Inflammatory macrophage treated with lipopolysaccharide for 1 hour (primary cell): ENCODE measurements around the gene DAZAP1.
"Not testable (repeated sequence)": the region's sequence is repeated elsewhere in the genome, so short reads cannot be mapped to it uniquely, and the experiment has no call there.

Experiments
- DNase-seq, 2 donors: peaks; one replicate each; pipeline ENCODE4 v3.0.0-alpha.2; 2020 to 2022

Gene DAZAP1

DNA sequence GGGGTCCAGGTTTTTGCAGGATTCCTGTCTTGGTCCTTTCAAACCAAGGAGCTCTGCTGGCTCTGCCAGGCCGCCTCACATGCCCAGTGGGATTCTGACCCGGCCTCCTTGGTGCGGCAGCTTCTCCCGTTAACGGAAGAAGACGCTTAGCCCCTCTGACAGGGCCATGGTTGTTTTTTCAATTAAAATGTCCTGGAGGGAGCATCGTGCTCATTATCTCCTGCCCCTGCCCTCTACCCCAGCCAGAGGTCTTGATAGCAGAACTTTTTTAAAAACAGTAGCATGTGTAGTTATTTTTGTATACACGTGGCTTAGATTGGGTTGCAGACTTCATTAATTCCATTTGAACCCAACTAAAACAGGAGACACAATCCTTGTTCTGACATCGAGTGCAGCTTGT lies 19.4 kb downstream of the DAZAP1 start:
- no peak for DNase-seq

DNA sequence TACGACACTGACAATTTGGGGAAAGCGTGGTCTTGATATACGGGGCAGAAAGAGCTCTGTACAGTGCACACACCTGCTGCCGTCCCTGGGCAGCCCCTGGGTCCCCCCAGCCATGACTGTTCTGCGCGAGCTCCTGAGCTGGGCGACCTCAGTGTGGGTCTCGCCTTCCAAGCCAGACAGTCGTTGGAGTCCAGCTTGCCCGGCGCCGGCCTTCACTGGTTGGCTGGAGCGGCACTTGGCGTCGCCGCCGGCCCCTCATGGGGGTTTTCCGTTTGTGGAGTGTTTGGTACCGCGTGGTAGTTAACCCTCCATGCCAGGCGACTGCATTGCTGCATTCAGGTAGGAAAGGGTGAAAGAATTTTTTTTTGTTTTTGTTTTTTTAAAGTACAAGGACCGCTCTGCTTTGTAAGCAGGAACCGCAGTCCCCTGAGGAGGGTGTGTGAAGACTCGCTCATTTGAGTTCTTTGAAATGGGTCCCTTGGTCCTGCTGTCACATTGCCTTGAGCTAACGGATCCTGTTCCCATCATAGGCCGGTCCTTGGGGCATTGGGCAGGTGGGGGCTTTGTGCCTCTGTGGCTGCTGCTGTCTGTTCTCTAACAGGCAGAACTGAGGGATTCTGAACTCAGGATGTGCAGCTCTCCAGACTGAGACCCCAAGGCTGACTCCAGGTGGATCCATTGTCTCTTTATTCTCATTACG lies 20.0 kb downstream of the DAZAP1 start:
- DNase-seq = no peak

DNA sequence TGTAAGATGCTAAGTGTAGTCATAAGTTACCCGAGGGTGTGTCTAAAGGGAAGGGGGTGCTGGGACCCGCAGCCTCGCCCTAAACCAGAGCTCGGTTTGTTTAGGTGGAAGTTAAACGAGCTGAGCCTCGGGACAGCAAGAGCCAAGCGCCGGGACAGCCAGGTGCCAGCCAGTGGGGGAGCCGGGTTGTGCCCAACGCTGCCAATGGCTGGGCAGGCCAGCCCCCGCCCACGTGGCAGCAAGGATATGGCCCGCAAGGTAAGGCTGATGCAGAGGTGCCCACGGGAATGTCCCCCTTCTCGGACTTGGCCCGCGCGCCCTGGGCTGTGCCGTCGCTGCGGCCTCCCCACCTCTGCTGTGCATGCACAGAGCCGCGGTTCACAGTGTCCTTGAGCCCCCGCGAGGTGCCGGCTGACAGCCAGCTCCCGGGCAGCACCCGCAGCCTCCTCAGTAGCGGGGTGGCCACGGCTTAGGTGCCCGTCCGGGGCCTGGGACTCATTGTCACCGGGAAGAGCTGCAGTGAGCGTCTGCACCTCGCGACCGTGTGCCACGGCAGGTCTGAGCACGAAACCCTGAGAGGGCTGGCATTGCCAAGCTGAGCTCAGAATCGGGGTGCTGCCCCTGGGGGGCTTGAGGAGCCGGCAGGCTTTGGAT lies 21.5 kb downstream of the DAZAP1 start:
- DNase-seq = no peak

DNA sequence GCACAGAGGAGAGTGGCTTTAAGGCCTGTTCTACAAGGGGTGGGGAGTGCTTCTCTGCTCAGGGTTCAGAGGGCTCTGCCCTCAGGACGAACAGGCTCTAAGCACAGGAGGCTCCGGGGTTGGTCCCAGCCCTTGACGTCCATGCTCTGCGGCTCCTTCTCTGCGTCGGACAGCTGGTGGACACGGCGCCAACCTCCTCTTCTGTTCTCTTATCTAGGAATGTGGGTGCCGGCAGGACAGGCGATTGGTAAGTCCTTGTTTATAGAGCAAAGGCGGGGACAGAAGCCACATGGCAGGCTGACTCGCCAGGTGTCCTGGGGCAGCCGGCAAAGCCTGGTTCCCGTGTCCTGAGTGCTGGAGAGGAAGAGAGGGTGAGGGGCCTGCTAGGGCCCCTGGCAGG lies 22.4 kb downstream of the DAZAP1 start:
- DNase-seq = no peak

DNA sequence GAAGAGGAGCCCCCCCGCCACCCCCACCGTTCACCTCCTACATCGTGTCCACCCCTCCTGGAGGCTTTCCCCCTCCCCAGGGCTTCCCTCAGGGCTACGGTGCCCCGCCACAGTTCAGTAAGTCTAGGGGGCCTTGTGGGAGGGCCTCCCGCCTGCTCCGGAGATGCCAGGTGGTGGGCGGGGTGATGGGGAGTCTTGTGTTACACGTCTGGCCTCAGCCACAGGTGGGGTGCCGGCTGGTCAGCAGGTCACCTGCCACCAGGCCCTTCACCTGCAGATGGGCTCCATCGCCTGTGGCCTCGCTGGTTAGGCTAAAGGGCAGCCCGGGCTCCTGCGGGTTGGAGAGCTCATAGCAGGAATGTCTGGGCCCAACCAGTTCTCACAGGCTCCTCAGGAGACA lies 22.9 kb downstream of the DAZAP1 start:
- DNase-seq = no peak

DNA sequence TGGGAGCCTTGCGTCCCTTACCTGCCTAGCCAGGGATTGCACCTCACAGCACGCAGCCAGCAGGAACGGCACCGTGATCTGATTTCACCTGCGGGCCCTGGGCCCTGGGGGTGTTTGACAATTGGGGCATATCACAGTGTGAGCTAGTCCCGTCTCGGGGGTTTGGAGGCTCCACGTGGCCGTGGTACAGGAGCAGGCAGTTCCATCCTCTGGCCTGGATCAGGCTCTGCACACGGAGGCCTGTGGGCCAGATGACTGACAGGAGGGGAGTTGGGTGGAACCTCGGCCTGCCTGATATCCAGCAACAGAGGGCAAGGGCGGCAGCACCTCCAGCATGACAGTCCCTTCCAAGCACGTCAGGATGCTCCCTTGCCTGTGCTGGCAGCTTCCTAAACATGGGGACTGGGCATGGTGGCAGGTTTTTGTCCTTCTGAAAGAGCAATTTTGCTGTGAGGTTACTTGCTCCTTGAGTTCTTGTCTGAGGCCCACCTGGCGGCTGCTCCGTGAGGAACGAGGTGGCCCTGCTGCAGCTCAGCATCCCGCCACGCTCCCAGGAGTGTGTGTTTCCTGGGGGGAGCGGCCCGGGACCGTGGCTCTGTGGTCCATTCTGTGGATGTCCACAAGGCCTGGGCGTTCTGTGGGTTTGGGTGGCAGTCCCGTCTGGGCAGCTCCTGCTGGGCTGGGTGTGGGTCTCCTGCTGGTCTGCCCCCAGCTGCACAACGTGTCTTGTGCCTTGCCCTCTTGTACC lies 24.5 kb downstream of the DAZAP1 start:
- no peak for DNase-seq

DNA sequence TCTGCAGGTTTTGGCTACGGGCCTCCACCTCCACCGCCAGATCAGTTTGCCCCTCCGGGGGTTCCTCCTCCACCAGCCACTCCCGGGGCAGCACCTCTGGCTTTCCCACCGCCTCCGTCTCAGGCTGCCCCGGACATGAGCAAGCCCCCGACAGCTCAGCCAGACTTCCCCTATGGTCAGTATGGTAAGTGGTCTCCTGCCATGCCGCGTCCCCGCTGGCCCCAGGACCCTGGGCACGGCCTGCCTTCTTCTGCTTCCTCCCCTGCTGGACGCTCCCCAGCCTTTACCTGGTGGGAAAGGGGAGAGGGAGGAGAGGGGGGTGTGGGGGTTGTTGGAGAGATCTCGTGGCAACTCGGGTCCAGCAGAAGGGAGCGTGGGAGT lies 25.1 kb downstream of the DAZAP1 start:
- no peak for DNase-seq

DNA sequence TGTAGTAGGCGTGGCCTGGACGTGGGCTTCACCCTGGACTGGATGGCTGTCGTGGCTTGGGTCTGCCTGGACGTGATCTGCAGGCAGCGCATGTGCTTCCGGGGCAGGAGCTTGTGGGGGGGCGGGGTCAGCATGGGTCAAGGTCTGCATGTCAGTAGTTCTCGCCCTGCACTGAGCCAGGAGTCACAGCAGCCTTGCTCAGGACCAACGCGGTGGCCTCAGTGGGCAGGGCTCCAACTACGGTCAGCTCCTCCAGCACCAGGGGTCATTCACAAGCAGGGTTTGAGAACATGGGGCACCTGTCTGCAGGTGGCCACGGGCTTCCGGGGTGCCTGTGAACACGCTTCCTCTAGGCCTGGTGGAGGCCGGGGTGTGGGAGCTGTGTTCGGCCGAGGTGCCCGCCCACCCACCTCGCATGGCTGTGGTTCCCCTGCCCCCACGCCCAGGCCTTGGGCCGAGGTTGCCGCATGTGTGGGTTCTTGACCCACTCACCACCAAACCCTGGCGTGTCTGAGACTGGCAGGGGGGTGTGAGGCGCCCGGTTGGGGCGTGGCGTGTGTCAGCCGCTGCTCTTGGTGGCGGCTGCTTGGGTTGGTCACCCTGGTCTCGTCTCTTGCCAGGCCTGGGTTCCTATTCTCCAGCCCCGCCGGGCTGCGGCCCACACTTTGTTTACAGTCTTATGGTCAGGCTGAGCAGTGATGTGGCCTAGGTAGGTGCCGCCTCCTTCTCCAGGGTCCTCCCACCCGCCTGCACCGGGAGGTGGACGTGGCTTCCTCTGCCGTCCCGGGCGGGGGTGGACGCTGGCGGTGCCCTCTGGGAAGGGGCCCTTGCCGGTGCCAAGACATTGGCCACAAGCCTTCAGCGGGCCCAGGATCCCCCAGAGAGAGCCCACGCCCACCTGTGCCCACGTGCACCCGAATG lies 26.0 kb downstream of the DAZAP1 start:
- no peak for DNase-seq

DNA sequence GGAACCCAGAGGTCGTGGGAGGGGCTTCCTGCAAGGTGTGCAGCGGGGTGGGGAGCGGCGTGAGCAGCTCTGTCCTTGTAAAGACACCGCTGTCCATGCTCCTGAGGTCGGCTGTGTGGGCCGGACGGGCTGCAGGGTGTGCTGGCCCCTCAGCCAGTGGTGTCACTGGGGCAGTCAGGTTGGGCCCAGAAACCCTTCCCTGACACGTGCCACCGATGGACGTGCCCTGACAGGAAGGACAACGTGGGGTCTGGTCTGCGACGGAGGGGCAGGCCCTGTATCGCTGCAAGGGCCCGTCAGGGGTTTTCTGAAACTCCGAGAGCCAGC lies 26.6 kb downstream of the DAZAP1 start:
- DNase-seq = no peak

DNA sequence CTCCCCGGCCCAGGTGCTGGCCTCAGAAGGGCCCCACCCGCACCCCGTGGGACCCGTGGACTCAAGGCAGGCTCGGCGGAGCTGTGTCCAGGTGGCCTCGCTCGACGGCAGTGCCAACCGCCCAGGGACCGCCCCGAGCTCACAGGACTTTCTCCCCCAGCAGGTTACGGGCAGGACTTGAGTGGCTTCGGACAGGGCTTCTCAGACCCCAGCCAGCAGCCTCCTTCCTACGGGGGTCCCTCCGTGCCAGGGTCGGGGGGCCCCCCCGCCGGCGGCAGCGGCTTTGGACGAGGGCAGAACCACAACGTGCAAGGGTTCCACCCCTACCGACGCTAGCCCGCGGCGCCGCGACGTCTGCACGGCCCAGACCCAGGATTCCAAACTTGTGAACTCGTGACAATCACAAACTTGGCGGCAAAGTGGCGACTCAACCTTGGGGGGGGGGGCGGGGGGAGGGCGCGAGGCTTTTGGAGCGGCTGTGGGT lies 27.2 kb downstream of the DAZAP1 start:
- no peak for DNase-seq

DNA sequence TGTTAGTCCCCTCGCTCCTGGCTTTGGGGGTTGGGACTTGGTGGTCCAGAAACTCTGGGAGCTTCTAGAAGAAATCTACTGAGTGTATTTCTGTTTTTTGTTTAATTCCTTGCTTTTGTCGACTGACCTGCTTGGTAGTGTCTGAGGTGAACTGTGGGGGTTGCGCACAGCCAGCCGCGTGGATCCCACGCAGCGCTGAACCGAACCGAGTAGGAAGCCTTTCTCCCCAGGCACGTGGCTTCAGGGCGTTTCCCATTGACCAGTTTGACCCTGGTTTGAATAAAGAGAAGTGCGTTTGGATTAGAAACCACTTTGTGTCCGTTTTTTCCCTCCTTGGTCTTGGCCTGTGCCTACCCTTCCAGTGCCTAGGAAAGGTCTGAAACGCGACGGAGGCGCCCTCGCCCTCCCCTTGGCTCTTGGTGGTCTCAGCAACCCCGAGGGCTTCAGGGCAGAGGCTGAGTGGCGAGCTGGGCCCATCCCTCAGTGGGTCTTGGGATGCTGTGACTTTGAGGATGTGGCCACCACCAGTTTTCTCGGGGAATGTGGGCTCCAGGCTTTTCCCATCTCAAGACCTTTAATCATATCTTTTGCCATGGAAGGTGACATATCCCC lies 28.1 kb downstream of the DAZAP1 start:
- peak; percentile 13 to 22 for DNase-seq

DNA sequence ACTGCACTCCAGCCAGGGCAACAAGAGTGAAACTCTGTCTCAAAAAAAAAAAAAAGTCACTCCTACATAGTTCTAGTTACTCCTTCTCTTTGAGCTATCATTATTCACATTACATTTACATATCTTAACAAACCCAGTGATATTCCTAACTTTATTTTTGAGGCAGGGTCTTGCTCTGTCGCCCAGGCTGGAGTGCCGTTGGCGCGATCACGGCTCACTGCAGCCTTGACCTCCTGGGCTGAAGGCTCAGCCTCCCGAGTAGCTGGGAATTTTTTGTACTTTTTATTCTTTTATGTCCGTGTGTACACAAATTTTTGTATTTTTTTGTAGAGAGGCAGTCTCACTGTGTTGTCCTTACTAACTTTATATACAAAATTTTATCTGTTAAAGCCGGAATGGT lies 30.2 kb downstream of the DAZAP1 start:
- DNase-seq = no peak

DNA sequence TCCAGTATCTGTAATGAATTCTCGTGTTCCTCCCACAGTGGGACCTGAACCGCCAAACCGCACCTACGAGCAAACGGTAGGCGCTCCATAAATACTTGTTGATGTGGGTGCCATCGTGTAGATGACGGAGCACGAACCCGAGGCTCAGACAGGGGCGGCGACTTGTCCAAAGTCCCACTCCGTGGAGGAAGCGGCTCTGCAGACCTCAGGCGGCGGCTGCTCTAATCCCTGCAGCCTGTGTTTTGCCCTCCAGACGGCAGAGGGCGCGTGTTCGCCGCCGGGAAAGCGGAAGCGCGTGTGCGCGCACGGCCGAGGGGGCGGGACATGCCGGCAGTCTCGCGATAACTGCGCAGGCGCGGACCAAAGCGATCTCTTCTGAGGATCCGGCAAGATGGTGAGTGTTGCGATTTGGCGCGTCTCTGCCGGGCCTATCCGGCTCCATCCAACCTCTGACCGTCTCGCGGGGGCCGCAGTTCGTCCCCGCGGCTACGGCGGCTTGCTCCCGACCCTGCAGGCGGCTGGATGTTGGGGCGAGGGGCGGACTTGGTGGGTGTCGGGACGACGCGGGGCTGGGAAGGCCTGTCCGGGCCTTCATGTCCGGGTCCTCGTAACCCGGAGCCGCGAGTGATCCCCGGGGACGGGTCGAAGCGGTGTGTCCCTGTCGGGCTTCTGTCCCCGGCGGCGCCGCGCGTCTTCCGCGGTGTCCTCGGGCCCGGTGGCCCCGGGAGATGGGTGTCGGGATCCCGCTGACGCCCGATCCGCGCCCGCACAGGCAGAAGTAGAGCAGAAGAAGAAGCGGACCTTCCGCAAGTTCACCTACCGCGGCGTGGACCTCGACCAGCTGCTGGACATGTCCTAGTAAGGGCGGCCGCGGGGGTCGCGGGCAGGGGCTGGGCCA lies 30.9 kb downstream of the DAZAP1 start, which contains the start of gene RPS15:
RPS15 (plus strand) TSS at position 362 of the 898 bp plus-strand sequence; CDS start at position 392, 30 bp downstream.
- DNase-seq = peak; percentile 89 to 97

DNA sequence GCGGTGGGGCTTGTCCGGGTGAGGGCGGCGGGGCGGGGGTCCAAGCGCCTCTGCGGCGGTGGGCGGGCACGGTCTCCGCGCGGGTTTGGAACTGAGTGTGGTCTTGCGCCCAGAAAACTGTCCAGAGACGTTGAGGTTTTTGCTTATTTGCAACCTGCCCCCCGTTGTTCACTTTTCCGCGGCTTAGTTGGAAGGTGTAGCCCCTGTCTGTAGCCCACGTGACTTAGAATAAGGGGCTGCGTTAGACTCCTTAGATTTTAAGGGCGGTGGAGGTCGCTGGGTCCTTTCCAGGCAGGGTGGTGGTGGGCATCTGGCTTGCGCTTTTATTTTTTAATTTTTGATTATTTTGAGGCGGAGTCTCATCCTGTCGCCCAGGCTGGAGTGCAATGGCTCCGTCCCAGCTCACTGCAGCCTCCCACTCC lies 31.6 kb downstream of the DAZAP1 start:
- no peak for DNase-seq

DNA sequence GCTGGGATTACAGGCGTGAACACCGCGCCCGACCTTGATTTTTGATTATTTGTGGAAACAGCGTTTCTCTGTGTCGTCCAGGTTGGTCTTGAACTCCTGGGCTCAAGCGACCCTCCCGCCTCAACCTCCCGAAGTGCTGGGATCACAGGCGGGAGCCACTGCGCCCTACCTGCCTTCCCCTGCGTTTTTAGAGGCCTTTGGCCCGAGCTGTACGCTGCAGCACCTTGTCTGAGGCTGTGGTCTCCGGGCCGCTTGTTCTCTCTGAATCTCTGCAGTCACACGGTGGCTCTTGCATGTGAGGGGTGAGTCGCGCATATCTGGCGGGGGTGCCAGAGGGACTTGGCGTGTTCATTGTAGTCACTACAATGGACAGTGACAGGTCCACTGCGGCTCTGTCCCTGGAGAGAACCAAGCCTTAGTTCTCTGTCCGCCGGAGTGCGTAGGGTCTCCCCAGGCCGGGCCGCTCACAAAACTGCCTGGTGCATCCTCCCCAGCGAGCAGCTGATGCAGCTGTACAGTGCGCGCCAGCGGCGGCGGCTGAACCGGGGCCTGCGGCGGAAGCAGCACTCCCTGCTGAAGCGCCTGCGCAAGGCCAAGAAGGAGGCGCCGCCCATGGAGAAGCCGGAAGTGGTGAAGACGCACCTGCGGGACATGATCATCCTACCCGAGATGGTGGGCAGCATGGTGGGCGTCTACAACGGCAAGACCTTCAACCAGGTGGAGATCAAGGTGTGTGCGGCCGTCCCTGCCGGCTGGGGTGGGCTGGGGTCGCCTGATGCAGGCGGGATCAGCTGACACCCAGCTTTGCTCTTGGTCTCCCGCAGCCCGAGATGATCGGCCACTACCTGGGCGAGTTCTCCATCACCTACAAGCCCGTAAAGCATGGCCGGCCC lies 32.4 kb downstream of the DAZAP1 start:
- not testable (repeated sequence) for DNase-seq

DNA sequence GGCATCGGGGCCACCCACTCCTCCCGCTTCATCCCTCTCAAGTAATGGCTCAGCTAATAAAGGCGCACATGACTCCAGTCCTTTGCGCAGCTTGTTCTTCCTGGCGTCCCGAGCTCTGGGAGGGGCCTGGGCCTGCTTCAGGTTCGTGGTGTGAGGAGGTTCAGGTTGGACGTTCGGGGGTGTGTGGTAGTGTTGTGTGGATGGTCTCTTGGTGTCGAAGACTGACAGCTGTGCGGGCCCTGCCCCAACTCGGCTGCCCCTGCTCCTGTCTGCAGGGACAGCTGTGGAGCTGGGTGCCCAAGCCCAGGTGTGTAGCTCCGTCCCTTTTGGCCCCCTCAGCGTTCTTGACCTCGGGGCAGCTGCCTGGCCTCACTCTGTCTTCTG lies 33.0 kb downstream of the DAZAP1 start:
- DNase-seq = no peak

DNA sequence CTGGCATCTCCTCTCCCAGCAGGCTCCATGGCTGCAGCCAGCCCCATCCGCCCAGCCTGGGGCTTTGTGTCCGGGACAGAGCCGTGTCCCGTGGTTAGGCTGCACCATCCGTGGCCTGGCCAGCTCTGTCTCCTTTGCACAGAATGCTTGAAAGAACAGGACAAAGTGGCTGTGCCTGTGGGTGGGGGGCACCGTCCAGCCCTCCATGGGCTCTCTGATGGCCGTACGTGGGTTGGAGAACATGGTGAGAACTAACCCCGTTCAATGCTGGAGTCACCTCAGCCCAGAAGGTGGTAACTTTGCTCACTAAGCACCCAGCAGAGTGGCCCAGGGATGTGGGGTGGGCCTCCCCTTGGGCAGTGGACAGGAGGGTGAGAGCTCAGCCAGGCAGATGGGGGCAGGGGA lies 33.6 kb downstream of the DAZAP1 start:
- DNase-seq = no peak

DNA sequence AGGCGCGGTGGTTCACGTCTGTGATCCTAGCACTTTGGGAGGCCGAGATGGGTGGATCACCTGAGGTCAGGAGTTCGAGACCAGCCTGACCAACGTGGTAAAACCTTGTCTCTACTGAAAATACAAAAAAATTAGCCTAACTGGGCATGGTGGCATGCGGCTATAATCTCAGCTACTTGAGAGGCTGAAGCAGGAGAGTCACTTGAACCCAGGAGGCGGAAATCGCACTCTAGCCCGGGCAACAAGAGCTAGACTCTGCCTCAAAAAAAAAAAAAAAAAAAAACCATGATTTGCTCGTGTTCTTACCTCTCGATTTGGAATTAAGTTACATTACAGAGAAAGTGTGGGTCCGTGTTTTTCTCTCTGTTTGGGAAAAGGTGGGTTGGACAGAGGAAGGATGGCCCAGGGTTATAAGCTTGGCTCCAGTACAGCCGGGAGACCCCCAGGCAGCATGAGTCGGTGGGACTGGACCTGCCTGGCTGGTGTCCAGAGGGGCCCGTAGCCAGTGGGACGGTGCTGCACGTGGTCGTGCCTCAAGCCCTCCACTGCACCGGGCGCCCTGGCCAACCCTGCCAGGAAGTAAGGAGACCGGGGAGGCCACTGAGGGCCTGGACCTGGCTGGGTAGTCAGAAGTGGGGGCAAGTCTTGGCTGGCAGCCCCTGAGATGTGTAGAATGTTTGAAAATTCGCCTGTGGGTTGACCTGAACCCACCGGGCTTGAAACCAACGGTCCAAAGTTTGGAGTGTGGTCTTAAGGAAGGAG lies 34.5 kb downstream of the DAZAP1 start:
- DNase-seq = no peak

DNA sequence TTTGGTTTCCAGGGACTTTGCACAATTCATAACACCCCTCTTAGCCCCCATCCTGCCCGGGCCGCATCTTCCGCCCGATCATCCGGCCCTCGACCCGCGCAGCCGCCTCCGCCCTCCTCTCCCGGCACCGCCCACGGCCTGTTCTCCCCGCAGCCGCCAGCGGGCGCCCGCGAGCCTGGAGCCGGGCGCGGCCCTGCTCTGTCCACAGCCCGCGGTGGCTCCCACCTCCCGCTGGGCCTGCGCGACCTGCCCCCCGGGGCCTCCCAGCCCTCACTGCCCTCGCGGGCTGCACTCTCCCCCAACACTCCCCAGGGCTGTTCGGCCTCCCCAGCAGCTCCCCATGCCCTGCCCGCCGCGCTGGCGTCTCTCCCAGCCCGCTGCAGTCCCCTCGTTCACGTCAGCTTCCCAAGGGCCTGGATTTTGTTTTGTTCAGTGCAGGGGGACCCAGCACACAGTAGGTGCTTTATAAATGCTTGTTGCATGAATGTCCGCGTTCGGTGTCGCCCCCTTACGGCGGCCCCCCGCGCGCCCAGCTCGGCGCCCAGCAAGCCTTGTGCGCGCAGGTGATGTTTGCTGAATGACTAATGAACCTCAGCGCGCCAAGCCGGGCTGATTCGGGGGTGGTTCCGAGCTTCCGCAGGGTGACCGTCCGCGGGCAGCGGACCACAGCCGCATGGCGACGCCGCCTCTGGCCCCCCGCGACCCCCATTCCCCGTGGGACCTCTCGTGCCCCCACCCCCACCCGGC lies 38.0 kb downstream of the DAZAP1 start:
- DNase-seq = peak; percentile 35 to 85
